K562 (cell line): ENCODE measurements around the gene OSBP2. TPM values are rescaled to one million over a fixed set of nuclear protein-coding genes. Genes with fewer than 3 reads are reported as not detected.

Source experiments
- ATAC-seq: fragments of 200-7000 bp; cut with Tn5 transposase; 3 replicates; pipeline ENCODE4 v1.9.1; 2020; ENCODE audit warnings: moderate library complexity
- BruUV-seq: library from RNA; stranded (reverse); fragments of 400-500 nt; replicated peaks from 2 replicates; lab custom pipeline; 2021; lab: Mats Ljungman, UMichigan
- CTCF ChIA-PET: fragments of 300-600 bp; formaldehyde crosslinking; extraction: SDS; loops from one replicate; lab custom pipeline; 2021; ENCODE audit warnings: low intra/inter-chr PET ratio; lab: Yijun Ruan, JAX
- POLR2A ChIA-PET: fragments of 300-600, 350-650 bp; sonication (Branson Sonifier 250); formaldehyde crosslinking; extraction: SDS; loops from one replicate; lab custom pipeline; 2021; ENCODE audit warnings: antibody characterized with exemption, inconsistent platforms; lab: Yijun Ruan, JAX
- DNase-seq, 4 experiments: peaks; one replicate each; pipeline versions ENCODE4 v3.0.0 to v3.0.0-alpha.2; 2011 to 2018; ENCODE audit warnings: low spot score in 3 of 4, mixed read lengths in 3 of 4; ENCODE audit errors: extremely low read depth in 1 of 4
- FAIRE-seq: peaks from 2 replicates; lab custom pipeline; 2011; peaks lifted over from hg19 to GRCh38; lab: Jason Lieb, UNC
- H2AFZ ChIP-seq: 2 replicates; pipeline ENCODE4 v1.6.0; 2011; ENCODE audit warnings: low read depth, low read length, control low read depth, inconsistent platforms
- H3K27ac ChIP-seq: fragments of 200-600 bp; 3 replicates; pipeline ENCODE4 v1.8.0; 2011; ENCODE audit warnings: low read depth, mild to moderate bottlenecking, control low read depth, inconsistent platforms, low read length, moderate library complexity, mixed read lengths; ENCODE audit errors: extremely low read depth
- H3K27me3 ChIP-seq, 2 experiments: fragments of 300-600 bp in 1 of 2; 2 replicates in 1 of 2; 3 replicates in 1 of 2; pipeline versions ENCODE4 v1.6.0 to v1.8.0; 2011; ENCODE audit warnings: inconsistent platforms in 2 of 2, low read length in 2 of 2, mild to moderate bottlenecking in 1 of 2, mixed read lengths in 1 of 2, moderate library complexity in 1 of 2; ENCODE audit not compliant: control insufficient read depth in 2 of 2, insufficient read depth in 2 of 2
- H3K36me3 ChIP-seq: fragments of 300-600 bp; 3 replicates; pipeline ENCODE4 v1.8.0; 2011; ENCODE audit warnings: mild to moderate bottlenecking, low read length, inconsistent platforms; ENCODE audit not compliant: control insufficient read depth, insufficient read depth
- H3K4me1 ChIP-seq, 2 experiments: fragments of 200-600 bp in 1 of 2; replicated peaks in 1 of 2; 2 replicates in 1 of 2; 3 replicates in 1 of 2; pipeline versions ENCODE4 v1.5.1 to v1.8.0; 2011; ENCODE audit warnings: inconsistent platforms in 2 of 2, low read length in 2 of 2, mild to moderate bottlenecking in 1 of 2, mixed read lengths in 1 of 2, moderate library complexity in 1 of 2; ENCODE audit not compliant: control insufficient read depth in 2 of 2, insufficient read depth in 2 of 2
- H3K4me2 ChIP-seq: 2 replicates; pipeline ENCODE4 v1.6.1; 2011; ENCODE audit warnings: low read length, control low read depth, inconsistent platforms, mixed read lengths; ENCODE audit not compliant: insufficient read depth
- H3K4me3 ChIP-seq: fragments of 200-600 bp; sonication (generic), shearing (Covaris generic); 2 replicates; pipeline ENCODE4 v1.5.1; 2016; ENCODE audit warnings: control low read depth, inconsistent platforms
- H3K79me2 ChIP-seq: fragments of 200-600 bp; 3 replicates; pipeline ENCODE4 v1.8.0; 2011; ENCODE audit warnings: low read length, inconsistent platforms; ENCODE audit not compliant: control insufficient read depth, insufficient read depth
- H3K9ac ChIP-seq, 2 experiments: 2 replicates each; pipeline versions ENCODE4 v1.6.0 to v1.6.1; 2011; ENCODE audit warnings: low read depth in 2 of 2, low read length in 2 of 2, control low read depth in 1 of 2, inconsistent platforms in 1 of 2, mild to moderate bottlenecking in 1 of 2, mixed read lengths in 1 of 2; ENCODE audit not compliant: insufficient read depth in 1 of 2
- H3K9me1 ChIP-seq: one replicate; pipeline ENCODE4 v1.6.0; 2011; ENCODE audit warnings: inconsistent platforms, mild to moderate bottlenecking, low read length, moderate library complexity; ENCODE audit not compliant: control insufficient read depth, insufficient read depth
- H3K9me3 ChIP-seq: replicated peaks from 2 replicates; pipeline ENCODE4 v1.5.1; 2011; ENCODE audit warnings: low read depth, low read length, inconsistent platforms; ENCODE audit not compliant: control insufficient read depth, insufficient read depth
- H4K20me1 ChIP-seq: replicated peaks from 2 replicates; pipeline ENCODE4 v1.6.1; 2011; ENCODE audit warnings: low read length, inconsistent platforms, mixed read lengths; ENCODE audit not compliant: control insufficient read depth, insufficient read depth
- CBX2 ChIP-seq: fragments of 200-600 bp; sonication (generic); IDR thresholded peaks from one replicate; pipeline ENCODE4 v1.6.1; 2012; ENCODE audit warnings: mild to moderate bottlenecking, low read length, inconsistent platforms; ENCODE audit not compliant: insufficient read depth, poor library complexity, severe bottlenecking
- CCAR2 ChIP-seq: fragments of 200-400 bp; formaldehyde crosslinking; IDR thresholded peaks from 2 replicates; pipeline ENCODE4 v1.6.1; 2017; ENCODE audit warnings: mild to moderate bottlenecking, low read depth, low read length
- CGGBP1 ChIP-seq: fragments of 250-450 bp; sonication (Bioruptor Pico); IDR thresholded peaks from 2 replicates; pipeline ENCODE4 v1.9.0; 2021; ENCODE audit warnings: mild to moderate bottlenecking
- FOXK2 ChIP-seq, 2 experiments: fragments of 450-650 bp; IDR thresholded peaks in 1 of 2; conservative IDR thresholded peaks in 1 of 2; 2 replicates each; pipeline ENCODE4 v1.6.1; 2016; ENCODE audit warnings: low read depth in 2 of 2, mild to moderate bottlenecking in 1 of 2
- GTF3C2 ChIP-seq: IDR thresholded peaks from 3 replicates; pipeline ENCODE4 v1.6.1; 2011; ENCODE audit warnings: borderline replicate concordance, mild to moderate bottlenecking, moderate library complexity; ENCODE audit not compliant: insufficient read length; ENCODE audit errors: extremely low read depth
- HOXB6 ChIP-seq: fragments of 250-450 bp; sonication (Bioruptor Pico); IDR thresholded peaks from 2 replicates; pipeline ENCODE4 v1.5.1; 2022; ENCODE audit warnings: mild to moderate bottlenecking, borderline replicate concordance
- KDM4B ChIP-seq, 2 experiments: fragments of 450-650 bp in 1 of 2; sonication (generic) in 1 of 2; IDR thresholded peaks; 2 replicates each; pipeline ENCODE4 v1.6.1; 2016 to 2017; ENCODE audit warnings: borderline replicate concordance in 2 of 2, antibody characterized with exemption in 1 of 2, low read depth in 1 of 2, mild to moderate bottlenecking in 1 of 2
- RFX1 ChIP-seq: fragments of 450-650 bp; IDR thresholded peaks from 2 replicates; pipeline ENCODE4 v1.6.1; 2016; ENCODE audit warnings: mild to moderate bottlenecking, moderate library complexity
- SOX6 ChIP-seq: fragments of 450-650 bp; IDR thresholded peaks from 2 replicates; pipeline ENCODE4 v1.6.1; 2014; ENCODE audit warnings: mild to moderate bottlenecking
- STAT6 ChIP-seq: sonication (generic); formaldehyde crosslinking; IDR thresholded peaks from 2 replicates; pipeline ENCODE4 v1.8.1; 2023; ENCODE audit warnings: mild to moderate bottlenecking, missing genetic modification reagents
- ZNF609 ChIP-seq: sonication (generic); formaldehyde crosslinking; IDR thresholded peaks from 2 replicates; pipeline ENCODE4 v1.8.1; 2023; ENCODE audit warnings: missing genetic modification reagents, mild to moderate bottlenecking, borderline replicate concordance
- WGBS: fragments of 100-300 bp; shearing (Covaris generic); methylation state at CpG from one replicate; pipeline ENCODE4 v1.1.6; 2016; ENCODE audit warnings: low coverage, mixed read lengths; ENCODE audit not compliant: insufficient coverage; ENCODE audit errors: missing lambda C conversion rate; 5-methylcytosine and 5-hydroxymethylcytosine counted together
- in situ Hi-C: fragments of 300-500 bp; cut with MboI; formaldehyde crosslinking; loops from 4 replicates; pipeline ENCODE4 v1.15.0; 2018; ENCODE audit warnings: inconsistent platforms, mixed read lengths
- intact Hi-C: fragments of 100-400 bp; cut with micrococcal nuclease; formaldehyde crosslinking; loops from 2 replicates; pipeline ENCODE4 v1.14.2; 2022
- polyA plus RNA-seq, 8 experiments: library from polyadenylated mRNA; depleted of rRNA in 4 of 8; stranded (reverse) in 5 of 8; unstranded in 3 of 8; fragments of >200 nt; fragmentation: Nextera tagmentation in 2 of 8; fragmentation: Illumina TruSeq in 1 of 8; extraction: Ambion mirVana in 2 of 8; extraction: Trizol in 1 of 8; gene quantifications; 2 replicates each; pipeline versions ENCODE4 v1.2.1 to v1.2.3, GENCODE V29; 2011 to 2014; ENCODE audit warnings: inconsistent platforms in 1 of 8, missing spikeins in 1 of 8
- total RNA-seq, 7 experiments: library from RNA; depleted of rRNA in 6 of 7; stranded (reverse); fragments of >200 nt in 6 of 7; fragmentation: Illumina TruSeq in 2 of 7; extraction: Trizol in 2 of 7; gene quantifications; 2 replicates each; pipeline versions ENCODE4 v1.2.1 to v1.2.3, GENCODE V29; 2011 to 2021; ENCODE audit warnings: low replicate concordance in 1 of 7

The OSBP2 gene
- total and polyA plus RNA-seq, 9 of the 15 experiments (the other 6 are each of a cell fraction or from before 2014, with no cell fraction given): 0.52 to 29.5 (median 21.6) TPM

GRCh38 chr22:30780026-30780425 lies 85.4 kb downstream of the OSBP2 start:
- peaks cover 0 to 7% of the 10 kb centered on the region in 2 experiments; a peak in 3 of 5 replicates for H3K27me3 ChIP-seq
- H3K36me3 ChIP-seq: no peaks in the 10 kb centered on the region
- H4K20me1 ChIP-seq: no peaks in the 10 kb centered on the region
- in situ Hi-C loops: no loop called here
- H3K79me2 ChIP-seq: no peaks in the 10 kb centered on the region
- no TSS peak for BruUV-seq
- H3K4me1 ChIP-seq: no peaks in the 10 kb centered on the region
- intact Hi-C loops: no loop called here
- no peaks in the 10 kb centered on the region for H3K9me3 ChIP-seq
- CTCF ChIA-PET: no interaction called here
- POLR2A ChIA-PET: interaction anchor here (0.5 to 0.6 kb wide), 2 partner anchors 44 to 516 kb away, joined by 3 read pairs; no protein-coding TSS in a partner anchor
- ATAC-seq (no peak), FAIRE-seq (no peak), DNase-seq (no peak)
- no peak overlapping the region for H3K4me2 ChIP-seq
- 11% methylated on average over 12 of the region's 12 CpGs for WGBS
- H3K9ac ChIP-seq: no peak overlapping the region
- H3K27ac ChIP-seq: no peak overlapping the region
- no peak overlapping the region for H3K4me3 ChIP-seq
- H3K9me1 ChIP-seq: no peaks in the 10 kb centered on the region
- no peak overlapping the region for H2AFZ ChIP-seq
- TF ChIP-seq FOXK2 (conservative IDR thresholded peaks at IDR 0.05 in 1 of 2, IDR thresholded peaks at IDR 0.05 in 1 of 2; ENCODE audit: low read depth in 2 of 2) (no peak), CGGBP1 (CRISPR knock-in tag) (no peak), ZNF609 (CRISPR knock-in tag) (no peak), HOXB6 (CRISPR knock-in tag) (no peak), GTF3C2 (no peak), KDM4B (IDR thresholded peaks at IDR 0.05; ENCODE audit: borderline replicate concordance in 2 of 2, low read depth in 1 of 2) (no peak), CBX2 (no peak), CCAR2 (no peak), STAT6 (CRISPR knock-in tag) (no peak), SOX6 (no peak), RFX1 (no peak)
